ENCODE data around the gene DTX1. TPM values are rescaled to one million over a fixed set of nuclear protein-coding genes. Genes with fewer than 3 reads are reported as not detected.

Gene DTX1
- total and polyA plus RNA-seq, 2 of the 13 experiments (the other 11 are each of a cell fraction or from before 2014, with no cell fraction given): not detected

- 0 out of 2 replicates have a peak, but pooled peaks have one; percentile 36 for TF ChIP-seq TGIF2 (CRISPR knock-in tag; IDR thresholded peaks at IDR 0.05)
- no peak for TF ChIP-seq MIXL1 (CRISPR knock-in tag; IDR thresholded peaks at IDR 0.05)
- no peak for TF ChIP-seq ZNF225 (CRISPR knock-in tag; IDR thresholded peaks at IDR 0.05)
- 0 out of 2 replicates have a peak, but pooled peaks have one; percentile 27 for TF ChIP-seq SIX1 (CRISPR knock-in tag; IDR thresholded peaks at IDR 0.05; ENCODE audit: borderline replicate concordance)
- no peak for TF ChIP-seq KMT2B (CRISPR knock-in tag; IDR thresholded peaks at IDR 0.05)
- no peak for TF ChIP-seq SP1 (IDR thresholded peaks at IDR 0.05)
- TF ChIP-seq SP1 (CRISPR knock-in tag; IDR thresholded peaks at IDR 0.05): 0 out of 2 replicates have a peak, but pooled peaks have one; percentile 36
- TF ChIP-seq ZNF501 (CRISPR knock-in tag; IDR thresholded peaks at IDR 0.05): peak; percentile 54
- peak; percentile 81; the same call in 1 of the 2 replicates for TF ChIP-seq TFE3 (CRISPR knock-in tag; IDR thresholded peaks at IDR 0.05)
- no peak for TF ChIP-seq LCORL (IDR thresholded peaks at IDR 0.05)
- TF ChIP-seq LCORL (CRISPR knock-in tag; IDR thresholded peaks at IDR 0.05): peak; percentile 42; the same call in 1 of the 2 replicates
- TF ChIP-seq NR2F1 (CRISPR knock-in tag; IDR thresholded peaks at IDR 0.05): no peak
- no peak for TF ChIP-seq ZBTB43 (CRISPR knock-in tag; conservative IDR thresholded peaks at IDR 0.05)
- no peak for TF ChIP-seq WIZ (CRISPR knock-in tag; IDR thresholded peaks at IDR 0.05)
- TF ChIP-seq PATZ1 (CRISPR knock-in tag; IDR thresholded peaks at IDR 0.05): peak; percentile 52
- 0 out of 2 replicates have a peak, but pooled peaks have one; percentile 34 for TF ChIP-seq ELF3 (CRISPR knock-in tag; IDR thresholded peaks at IDR 0.05)
- peak; percentile 89 for TF ChIP-seq XRCC5 (optimal IDR thresholded peaks at IDR 0.05; ENCODE audit: low read length)
- peak; percentile 56 for TF ChIP-seq ZNF687 (CRISPR knock-in tag; IDR thresholded peaks at IDR 0.05)
- TF ChIP-seq CBX5 (CRISPR knock-in tag; IDR thresholded peaks at IDR 0.05; ENCODE audit: borderline replicate concordance): peak; percentile 22; the same call in 1 of the 2 replicates
Observed at GRCh38 chr12:113098441-113099028, 42.0 kb downstream of the DTX1 start (continued).

Measured in HepG2 (cell line).